ENCODE measurements around the gene ASZ1.

Gene ASZ1

DNA sequence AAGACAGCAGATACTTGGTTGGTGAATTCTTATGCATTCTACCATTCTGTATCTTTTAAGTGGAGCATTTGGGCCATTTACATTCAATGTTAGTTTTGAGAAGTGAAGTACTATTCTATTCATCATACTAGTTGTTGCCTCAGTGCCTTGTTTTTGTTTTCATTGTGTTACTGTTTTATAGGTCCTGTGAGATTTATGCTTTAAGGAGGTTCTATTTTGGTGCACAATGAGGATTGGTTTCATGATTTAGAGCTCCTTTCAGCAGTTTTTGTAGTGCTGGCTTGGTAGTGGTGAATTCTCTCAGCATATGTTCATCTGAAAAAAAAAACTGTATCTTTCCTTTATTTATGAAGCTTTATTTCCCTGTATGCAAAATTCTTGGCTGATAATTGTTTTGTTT lies 81.1 kb downstream of the ASZ1 start:
- no peak for DNase-seq (ENCODE audit: low spot score)

- peak; percentile 7 for DNase-seq (ENCODE audit: low spot score)
Observed at GRCh38 chr7:117338020-117338419, 89.3 kb downstream of the ASZ1 start.

GRCh38 chr7:117333168-117333567 lies 94.1 kb downstream of the ASZ1 start:
- DNase-seq (ENCODE audit: low spot score) = no peak

DNA sequence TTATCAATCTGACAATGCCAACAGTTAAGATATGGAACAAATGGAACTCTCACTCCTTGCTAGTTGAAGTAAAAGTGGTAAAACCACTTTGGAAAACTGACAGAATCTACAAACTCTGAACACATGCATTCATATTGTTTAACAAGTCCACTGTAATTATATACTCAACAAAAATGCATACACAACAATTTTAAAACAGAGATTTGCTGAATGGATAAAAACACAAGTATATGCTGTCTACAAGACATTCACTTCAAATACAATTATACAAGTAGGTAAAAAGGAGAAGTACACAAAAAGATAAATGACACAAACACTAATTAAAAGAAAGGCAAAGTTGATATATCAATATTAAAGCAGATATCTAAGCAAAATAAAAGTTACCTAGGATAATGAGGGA lies 95.3 kb downstream of the ASZ1 start:
- no peak for DNase-seq (ENCODE audit: low spot score)

DNA sequence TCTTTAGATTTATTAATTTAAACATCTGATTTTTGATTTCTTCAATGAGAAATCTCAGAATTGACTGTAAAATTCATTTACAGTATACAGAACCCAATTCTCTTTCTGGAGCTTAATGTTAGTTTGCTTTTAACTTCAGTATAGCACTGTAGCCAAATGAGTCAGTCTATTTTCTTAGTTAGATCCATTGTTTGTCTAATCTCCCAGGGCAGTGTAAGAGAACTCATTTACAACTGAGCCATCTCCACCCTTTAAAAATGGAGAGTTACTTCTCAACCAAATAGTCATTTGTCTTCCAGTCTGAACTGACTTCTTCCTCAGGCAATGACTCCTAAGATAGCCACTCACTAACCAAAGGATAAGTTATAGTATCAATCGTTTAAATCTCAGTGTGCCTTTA lies 101.5 kb downstream of the ASZ1 start:
- DNase-seq (ENCODE audit: low spot score) = no peak

GRCh38 chr7:117324960-117325359 lies 102.3 kb downstream of the ASZ1 start:
- no peak for DNase-seq (ENCODE audit: low spot score)

- DNase-seq (ENCODE audit: low spot score) = peak; percentile 71
Observed at GRCh38 chr7:117323851-117324711, 103.2 kb downstream of the ASZ1 start.

- no peak for DNase-seq (ENCODE audit: low spot score)
Observed at GRCh38 chr7:117323305-117323850, 103.9 kb downstream of the ASZ1 start.

GRCh38 chr7:117322741-117323304 lies 104.5 kb downstream of the ASZ1 start, which contains the start of gene WNT2:
Gene WNT2, minus strand, starts transcription at chr7:117323058. Its CDS starts 69 bp downstream, at chr7:117322989.
- DNase-seq (ENCODE audit: low spot score) = peak; percentile 40

GRCh38 chr7:117320523-117320922 lies 106.8 kb downstream of the ASZ1 start:
- DNase-seq (ENCODE audit: low spot score) = no peak

- DNase-seq (ENCODE audit: low spot score) = no peak
Observed at GRCh38 chr7:117319181-117319580, 108.1 kb downstream of the ASZ1 start.

DNA sequence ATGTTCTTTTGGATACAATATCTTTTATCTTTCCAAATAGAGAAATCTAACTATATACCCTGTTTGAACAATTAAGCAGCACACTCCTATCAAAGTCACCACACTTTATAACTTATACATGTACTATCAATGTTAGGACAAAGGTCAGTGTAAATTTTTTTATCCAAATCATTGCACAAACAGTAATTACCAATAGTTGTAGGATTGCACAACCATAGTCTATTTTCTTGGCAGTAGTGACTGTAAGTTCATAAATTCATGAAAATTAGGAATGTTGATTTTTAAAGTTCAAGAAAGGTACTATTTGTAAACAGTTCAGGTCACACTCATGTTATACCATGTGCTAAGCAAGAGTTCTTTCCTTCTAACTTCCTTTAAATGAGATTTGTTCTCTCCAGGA lies 113.7 kb downstream of the ASZ1 start:
- DNase-seq (ENCODE audit: low spot score) = no peak

Data from GM03348 (cell line).